ENCODE measurements around the gene NUMA1.

DNA sequence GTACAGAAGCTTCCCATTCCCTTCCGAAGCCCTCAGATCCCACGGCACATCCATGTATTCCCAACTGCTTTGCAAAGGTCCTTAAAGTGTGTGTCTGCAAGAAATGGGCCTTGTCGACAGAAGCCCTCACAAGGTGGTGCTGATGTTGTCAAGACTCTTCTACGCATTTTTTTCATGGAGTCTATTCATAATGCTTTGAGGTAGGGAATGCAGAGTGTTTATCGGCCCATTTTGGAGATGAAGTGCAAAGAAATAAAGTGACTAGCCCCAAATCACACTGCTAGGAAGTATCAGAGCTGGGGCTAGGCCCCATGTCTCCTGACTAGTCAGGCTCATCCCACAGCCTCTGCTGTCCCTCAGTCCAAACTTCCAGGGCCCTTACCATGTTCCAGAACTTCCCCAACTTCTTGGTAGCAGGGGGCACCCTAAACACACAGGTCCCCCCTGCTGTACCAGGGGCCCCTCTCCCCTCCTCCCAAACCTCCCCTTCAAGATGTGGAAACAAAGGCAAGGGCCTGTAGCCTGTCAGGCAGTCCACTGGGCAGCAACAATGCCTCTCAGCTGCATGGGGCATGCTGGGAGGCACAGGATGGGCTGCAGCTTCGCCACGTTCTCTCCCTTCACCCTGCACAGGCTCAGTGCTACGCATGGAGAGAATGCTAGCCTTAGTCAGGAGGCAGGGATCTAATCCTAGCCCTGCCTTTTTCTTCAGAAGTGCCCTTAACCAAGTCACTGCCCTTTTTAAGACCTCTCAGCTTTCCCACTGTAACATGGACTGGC, 73.8 kb downstream of the NUMA1 start:
- TF ChIP-seq POLR3A (IDR thresholded peaks at IDR 0.05; ENCODE audit: borderline replicate concordance, extremely low read depth, insufficient read depth, insufficient read length) (no peak), CUX1 (CRISPR knock-in tag; IDR thresholded peaks at IDR 0.05) (no peak), CTCF (IDR thresholded peaks at IDR 0.05 in 2 of 3, conservative IDR thresholded peaks at IDR 0.05 in 1 of 3; ENCODE audit: insufficient read depth in 2 of 3, low read depth in 1 of 3, low read length in 3 of 3) (no peak), CREM (IDR thresholded peaks at IDR 0.05; ENCODE audit: low read depth) (no peak), MAX (CRISPR knock-in tag; IDR thresholded peaks at IDR 0.05) (no peak), JUN (IDR thresholded peaks at IDR 0.05; ENCODE audit: borderline replicate concordance, low read depth, low read length) (no peak), JUN (CRISPR knock-in tag; IDR thresholded peaks at IDR 0.05; ENCODE audit: borderline replicate concordance) (no peak), GABPA (tag; conservative IDR thresholded peaks at IDR 0.05; ENCODE audit: low read depth) (no peak), BHLHE40 (IDR thresholded peaks at IDR 0.05; ENCODE audit: low read length) (no peak), MAFK (IDR thresholded peaks at IDR 0.05; ENCODE audit: low read length) (no peak), POLR2A (conservative IDR thresholded peaks at IDR 0.05) (peak; percentile 38; the same call in 1 of the 2 replicates), ZNF274 (IDR thresholded peaks at IDR 0.05; ENCODE audit: borderline replicate concordance, low read depth, low read length) (no peak)
- TF ChIP-seq, protein P1, sequence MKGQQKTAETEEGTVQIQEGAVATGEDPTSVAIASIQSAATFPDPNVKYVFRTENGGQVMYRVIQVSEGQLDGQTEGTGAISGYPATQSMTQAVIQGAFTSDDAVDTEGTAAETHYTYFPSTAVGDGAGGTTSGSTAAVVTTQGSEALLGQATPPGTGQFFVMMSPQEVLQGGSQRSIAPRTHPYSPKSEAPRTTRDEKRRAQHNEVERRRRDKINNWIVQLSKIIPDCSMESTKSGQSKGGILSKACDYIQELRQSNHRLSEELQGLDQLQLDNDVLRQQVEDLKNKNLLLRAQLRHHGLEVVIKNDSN (CRISPR knock-in tag; IDR thresholded peaks at IDR 0.05), result no peak
- TF ChIP-seq, protein P2, sequence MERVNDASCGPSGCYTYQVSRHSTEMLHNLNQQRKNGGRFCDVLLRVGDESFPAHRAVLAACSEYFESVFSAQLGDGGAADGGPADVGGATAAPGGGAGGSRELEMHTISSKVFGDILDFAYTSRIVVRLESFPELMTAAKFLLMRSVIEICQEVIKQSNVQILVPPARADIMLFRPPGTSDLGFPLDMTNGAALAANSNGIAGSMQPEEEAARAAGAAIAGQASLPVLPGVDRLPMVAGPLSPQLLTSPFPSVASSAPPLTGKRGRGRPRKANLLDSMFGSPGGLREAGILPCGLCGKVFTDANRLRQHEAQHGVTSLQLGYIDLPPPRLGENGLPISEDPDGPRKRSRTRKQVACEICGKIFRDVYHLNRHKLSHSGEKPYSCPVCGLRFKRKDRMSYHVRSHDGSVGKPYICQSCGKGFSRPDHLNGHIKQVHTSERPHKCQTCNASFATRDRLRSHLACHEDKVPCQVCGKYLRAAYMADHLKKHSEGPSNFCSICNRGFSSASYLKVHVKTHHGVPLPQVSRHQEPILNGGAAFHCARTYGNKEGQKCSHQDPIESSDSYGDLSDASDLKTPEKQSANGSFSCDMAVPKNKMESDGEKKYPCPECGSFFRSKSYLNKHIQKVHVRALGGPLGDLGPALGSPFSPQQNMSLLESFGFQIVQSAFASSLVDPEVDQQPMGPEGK (CRISPR knock-in tag; IDR thresholded peaks at IDR 0.05; ENCODE audit: borderline replicate concordance), result no peak

Data from K562 (cell line).